GM18867 (cell line): Measurements from ENCODE around the gene PCDHB1.

ENCODE experiments used
- ATAC-seq: cut with Tn5 transposase; IDR thresholded peaks from one replicate; pipeline ENCODE4 v1.9.1; 2021; ENCODE audit warnings: mild to moderate bottlenecking, moderate library complexity; ENCODE audit not compliant: unreplicated experiment

PCDHB1 gene

GRCh38 chr5:141050622-141051520 lies at the start of gene PCDHB1:
Gene PCDHB1, plus strand, starts transcription at chr5:141051374. Its CDS starts 97 bp downstream, at chr5:141051471.
- ATAC-seq = no peak

- no peak for ATAC-seq
Observed at GRCh38 chr5:141001446-141001843, 49.7 kb upstream of the PCDHB1 start.

DNA sequence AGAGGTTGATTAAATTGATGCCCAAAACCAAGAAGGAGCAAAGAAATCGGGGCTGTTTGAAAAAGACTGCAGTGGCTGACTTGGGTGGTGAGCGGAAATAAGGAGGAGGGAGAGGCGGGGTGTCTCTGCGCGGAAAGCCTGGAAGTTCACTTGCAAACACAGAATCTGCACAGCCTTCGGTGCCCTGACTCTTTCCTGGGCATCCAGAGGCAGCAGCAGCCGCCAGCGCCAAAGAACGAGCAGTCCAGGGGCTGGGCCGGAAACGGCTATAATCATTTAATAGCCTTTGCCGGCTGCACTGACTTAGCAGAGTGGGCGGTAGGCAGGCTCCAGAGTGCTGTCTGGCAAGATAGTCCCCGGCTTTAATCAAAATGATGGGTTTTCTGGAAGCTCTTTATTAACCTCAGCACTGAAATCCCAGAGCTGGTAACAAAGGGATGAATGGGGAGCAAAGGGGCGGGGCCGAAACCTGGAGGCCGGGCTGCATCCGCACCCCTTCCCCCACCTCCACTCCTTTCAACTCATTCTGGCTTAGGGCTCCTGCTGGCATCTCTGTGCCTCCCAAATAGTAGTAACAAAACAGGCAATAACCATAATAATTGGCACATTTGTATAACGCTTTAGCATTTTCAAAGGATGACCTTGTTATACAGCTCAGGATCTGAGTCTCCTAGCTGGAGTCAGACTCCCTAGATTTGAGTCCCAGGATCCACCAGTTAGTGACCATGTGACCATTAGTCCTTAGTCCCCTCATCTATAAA lies 49.1 kb upstream of the PCDHB1 start:
- ATAC-seq = no peak

GRCh38 chr5:141002605-141002965 lies 48.6 kb upstream of the PCDHB1 start:
- ATAC-seq = no peak

DNA sequence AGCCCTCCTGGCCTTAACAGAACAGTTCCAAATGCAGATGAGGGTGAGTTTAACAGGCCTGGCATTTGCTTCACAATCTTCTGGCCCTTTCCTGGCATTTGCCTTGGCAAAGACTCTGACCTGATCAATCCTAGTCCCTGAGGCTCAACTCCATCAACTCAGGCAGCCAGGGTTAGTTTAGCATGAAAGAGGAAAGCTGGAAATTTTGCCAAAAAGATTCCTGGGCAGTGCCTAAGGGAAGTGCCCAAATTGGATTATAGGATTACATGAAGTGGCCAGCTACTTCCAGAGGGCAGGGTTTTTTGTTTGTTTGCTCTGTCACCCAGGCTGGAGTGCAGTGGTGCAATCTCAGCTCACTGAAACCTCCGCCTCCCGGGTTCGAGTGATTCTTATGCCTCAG lies 48.1 kb upstream of the PCDHB1 start:
- no peak for ATAC-seq

DNA sequence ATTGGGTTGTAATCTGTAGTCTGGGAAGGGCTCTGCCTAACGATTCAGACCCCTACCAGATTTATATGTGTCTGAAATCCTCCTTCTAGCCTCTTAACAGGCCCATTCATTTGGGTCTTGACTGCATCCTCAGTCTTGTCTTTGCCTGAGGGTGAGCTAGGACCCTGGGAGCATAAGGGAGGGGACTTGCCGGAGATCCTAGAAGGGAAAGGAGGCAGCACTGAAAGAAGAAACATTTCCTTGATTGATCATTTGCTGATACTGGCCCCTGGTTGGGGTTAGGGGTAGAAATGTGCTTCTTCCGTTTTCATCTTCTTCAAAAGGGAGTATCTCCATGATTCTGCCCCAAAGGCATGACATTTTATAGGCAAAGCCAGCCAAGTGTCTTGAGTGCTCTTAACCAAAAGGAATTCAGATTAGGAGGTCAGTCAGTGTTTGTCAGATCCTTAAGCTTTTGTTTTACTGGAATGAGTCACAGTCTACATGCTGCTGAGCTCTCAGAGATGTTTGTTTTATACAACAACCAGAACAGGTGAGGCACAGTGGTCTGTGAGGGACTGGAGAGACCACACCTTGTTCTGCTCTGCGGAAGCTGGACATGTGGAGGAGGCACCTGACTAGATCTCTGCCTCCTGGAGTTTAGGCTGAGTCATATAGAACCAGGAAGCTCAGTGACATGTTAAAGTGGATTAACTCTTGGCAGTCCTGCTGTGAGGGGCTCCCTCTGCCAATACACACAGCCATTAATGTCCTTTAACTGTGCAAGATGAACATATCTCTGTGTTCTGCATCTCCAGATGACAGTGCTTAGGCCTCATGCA lies 47.2 kb upstream of the PCDHB1 start:
- ATAC-seq = no peak

GRCh38 chr5:141007791-141008190 lies 43.4 kb upstream of the PCDHB1 start:
- no peak for ATAC-seq

GRCh38 chr5:141010047-141010793 lies 41.0 kb upstream of the PCDHB1 start:
- no peak for ATAC-seq

GRCh38 chr5:141017943-141018342 lies 33.2 kb upstream of the PCDHB1 start:
- ATAC-seq = no peak

DNA sequence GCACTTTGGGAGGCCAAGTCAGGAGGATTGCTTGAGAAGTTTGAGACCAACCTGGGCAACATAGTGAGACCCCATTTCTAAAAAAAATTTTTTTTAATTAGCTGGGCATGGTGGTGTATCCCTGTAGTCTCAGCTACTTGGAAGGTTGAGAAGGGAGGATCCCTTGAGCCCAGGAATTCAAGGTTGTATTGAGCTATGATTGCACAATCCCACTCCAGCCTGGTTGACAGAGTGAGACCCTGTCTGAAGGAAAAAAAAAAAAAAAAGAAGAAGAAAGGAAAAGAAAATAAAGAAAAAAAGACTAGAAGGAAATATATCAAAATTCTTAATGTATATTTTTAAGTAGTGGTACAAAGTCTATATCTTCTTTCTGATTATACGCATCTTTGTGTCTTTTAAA lies 28.8 kb upstream of the PCDHB1 start:
- ATAC-seq = no peak

DNA sequence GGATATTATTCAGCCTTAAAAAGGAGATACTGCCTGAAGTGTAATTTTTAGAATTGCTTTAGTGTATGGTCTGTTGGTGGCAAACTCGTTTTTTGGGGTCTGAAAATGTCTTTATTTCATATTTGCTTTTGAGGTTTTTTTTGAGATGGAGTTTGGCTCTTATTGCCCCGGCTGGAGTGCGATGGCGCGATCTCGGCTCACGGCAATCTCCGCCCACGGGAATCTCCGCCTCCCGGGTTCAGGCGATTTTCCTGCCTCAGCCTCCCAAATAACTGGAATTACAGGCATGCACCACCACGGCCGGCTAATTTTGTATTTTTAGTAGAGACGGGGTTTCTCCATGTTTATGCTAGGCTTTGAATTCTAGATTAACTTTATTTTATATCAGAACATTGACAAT lies 20.2 kb upstream of the PCDHB1 start:
- ATAC-seq = no peak

DNA sequence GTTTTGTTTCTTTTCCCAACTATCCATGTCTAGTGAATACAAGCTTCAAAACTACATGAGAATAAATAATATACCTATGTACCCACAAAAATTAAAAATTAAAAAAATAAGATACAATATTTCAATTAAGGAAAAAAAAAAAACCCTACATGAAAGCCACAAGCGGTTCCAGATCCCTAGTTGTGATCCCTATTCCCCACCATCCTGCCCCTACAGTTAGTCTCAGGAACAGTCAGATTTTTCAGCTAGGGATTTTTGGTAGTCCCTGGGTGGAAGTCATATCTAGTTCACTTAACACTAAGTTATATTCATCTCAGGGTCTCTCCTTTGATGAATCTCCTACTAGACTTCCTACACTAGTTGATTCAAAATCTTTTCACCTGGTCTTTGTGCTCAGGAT lies 18.5 kb upstream of the PCDHB1 start:
- no peak for ATAC-seq

- no peak for ATAC-seq
Observed at GRCh38 chr5:141039061-141039460, 12.1 kb upstream of the PCDHB1 start.

- no peak for ATAC-seq
Observed at GRCh38 chr5:141039517-141039916, 11.7 kb upstream of the PCDHB1 start.

DNA sequence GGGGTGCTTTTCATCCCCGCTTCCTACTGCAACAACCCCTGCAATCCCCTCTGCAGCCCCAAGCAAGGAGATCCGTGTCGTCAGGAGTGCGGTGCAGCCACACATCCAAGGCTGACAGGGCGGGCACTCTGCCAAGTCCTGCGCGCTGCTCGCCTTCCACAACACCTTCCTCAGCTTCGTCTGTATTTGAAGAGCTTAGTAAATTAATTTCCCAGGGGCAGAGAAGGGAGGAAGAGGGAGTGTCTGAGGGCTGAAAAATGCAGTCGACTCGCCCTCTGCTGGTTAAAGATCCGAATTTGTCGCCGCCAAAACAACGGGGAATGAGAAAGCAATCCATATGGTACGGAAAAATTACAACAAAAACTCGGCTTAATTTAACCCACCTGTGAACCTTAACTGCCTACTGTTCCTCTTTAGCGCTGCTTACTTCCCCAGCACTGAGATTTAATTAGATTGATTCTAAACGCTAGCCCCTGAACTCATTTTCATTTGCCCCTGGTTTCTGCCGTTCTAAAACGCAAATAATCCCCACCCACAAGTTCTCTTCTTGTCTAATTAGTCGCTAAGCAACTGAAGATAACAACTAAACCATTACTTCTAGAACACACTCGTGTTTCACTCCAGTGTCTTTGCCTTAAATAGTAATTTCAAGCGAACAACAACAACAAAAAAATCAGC lies 10.9 kb upstream of the PCDHB1 start:
- no peak for ATAC-seq

- peak; percentile 60 for ATAC-seq
Observed at GRCh38 chr5:141040771-141041426, 10.3 kb upstream of the PCDHB1 start.

- no peak for ATAC-seq
Observed at GRCh38 chr5:141041427-141041785, 9.8 kb upstream of the PCDHB1 start.

DNA sequence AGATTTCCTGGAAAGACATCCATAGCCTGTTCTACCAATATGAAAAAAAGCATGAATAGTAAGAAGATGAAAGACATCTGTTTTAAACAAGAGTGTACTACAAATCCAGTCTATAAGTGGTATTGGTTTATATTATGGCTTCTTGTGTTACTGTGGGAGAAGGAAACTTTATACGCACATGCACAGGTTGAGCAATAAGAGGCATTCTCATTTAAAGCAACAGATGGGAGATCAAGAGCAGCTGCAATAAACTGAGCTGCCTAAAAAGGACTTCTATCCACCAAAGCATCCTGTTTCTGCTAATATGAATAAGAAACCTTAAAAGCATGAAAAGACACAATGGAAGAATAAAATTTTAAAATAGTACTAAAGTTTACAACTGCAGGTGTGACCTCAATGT lies 8.6 kb upstream of the PCDHB1 start:
- ATAC-seq = no peak

GRCh38 chr5:141051521-141051866 lies 320 bp downstream of the PCDHB1 start:
- no peak for ATAC-seq

DNA sequence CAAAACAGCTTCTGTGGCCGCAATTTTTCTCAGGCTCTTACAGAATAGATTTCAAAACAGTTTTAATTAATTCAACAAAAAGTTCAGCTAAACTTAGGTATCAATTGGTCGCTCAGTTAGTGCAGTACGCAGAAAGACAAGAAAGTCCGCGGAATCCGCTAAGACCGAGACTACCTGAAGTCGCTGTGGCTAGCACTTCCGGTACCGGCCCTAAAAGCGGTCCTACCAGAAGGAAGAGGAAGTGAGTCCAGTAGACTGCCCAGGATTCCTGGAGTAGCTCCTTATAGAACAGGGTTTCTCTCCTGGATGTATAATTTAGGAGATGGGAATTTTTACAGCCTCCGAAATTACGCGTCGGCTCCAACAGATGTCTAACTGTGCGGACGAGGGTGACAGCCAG lies 26.7 kb downstream of the PCDHB1 start:
- no peak for ATAC-seq
